Activated CD8-positive, alpha-beta memory T cell treated with anti-CD3 and anti-CD28 coated beads, Interleukin-2, amount 10 ng/mL, durations not matched to agents 7 days and 5 days (primary cell): ENCODE results near the gene TMEM131. TPM values are rescaled to one million over a fixed set of nuclear protein-coding genes. Genes with fewer than 3 reads are reported as not detected.
"Not testable (repeated sequence)": the region's sequence is repeated elsewhere in the genome, so short reads cannot be mapped to it uniquely, and the experiment has no call there.

Experiments used
- ATAC-seq: fragments of 150-1000 bp; cut with Tn5 transposase; one replicate; pipeline ENCODE4 v1.10.0; 2021; ENCODE audit warnings: moderate library complexity
- CTCF ChIA-PET: fragments of 350-600 bp; sonication (Branson Sonifier 250); formaldehyde crosslinking; loops from one replicate; lab custom pipeline; 2021; ENCODE audit warnings: antibody characterized with exemption; lab: Charles Lee
- DNase-seq: peaks from one replicate; pipeline ENCODE4 v3.0.0-alpha.2; 2020
- H3K27ac Mint-ChIP-seq: one replicate; pipeline ENCODE4 v1.8.0; 2021; ENCODE audit warnings: mild to moderate bottlenecking, mixed read lengths
- H3K27me3 Mint-ChIP-seq: one replicate; pipeline ENCODE4 v1.8.0; 2021; ENCODE audit warnings: mixed read lengths
- H3K36me3 Mint-ChIP-seq: one replicate; pipeline ENCODE4 v1.8.0; 2021; ENCODE audit warnings: mild to moderate bottlenecking, mixed read lengths
- H3K4me1 Mint-ChIP-seq: one replicate; pipeline ENCODE4 v1.8.0; 2021; ENCODE audit warnings: mixed read lengths
- H3K4me3 Mint-ChIP-seq: one replicate; pipeline ENCODE4 v1.8.0; 2021; ENCODE audit warnings: mild to moderate bottlenecking, moderate library complexity, mixed read lengths
- H3K9me3 Mint-ChIP-seq: one replicate; pipeline ENCODE4 v1.8.0; 2022; ENCODE audit warnings: low read depth, mixed read lengths
- total RNA-seq, 2 experiments: library from RNA; stranded (reverse); gene quantifications; one replicate each; pipeline ENCODE4 v1.2.3, GENCODE V29; 2021

The TMEM131 gene, protein sequence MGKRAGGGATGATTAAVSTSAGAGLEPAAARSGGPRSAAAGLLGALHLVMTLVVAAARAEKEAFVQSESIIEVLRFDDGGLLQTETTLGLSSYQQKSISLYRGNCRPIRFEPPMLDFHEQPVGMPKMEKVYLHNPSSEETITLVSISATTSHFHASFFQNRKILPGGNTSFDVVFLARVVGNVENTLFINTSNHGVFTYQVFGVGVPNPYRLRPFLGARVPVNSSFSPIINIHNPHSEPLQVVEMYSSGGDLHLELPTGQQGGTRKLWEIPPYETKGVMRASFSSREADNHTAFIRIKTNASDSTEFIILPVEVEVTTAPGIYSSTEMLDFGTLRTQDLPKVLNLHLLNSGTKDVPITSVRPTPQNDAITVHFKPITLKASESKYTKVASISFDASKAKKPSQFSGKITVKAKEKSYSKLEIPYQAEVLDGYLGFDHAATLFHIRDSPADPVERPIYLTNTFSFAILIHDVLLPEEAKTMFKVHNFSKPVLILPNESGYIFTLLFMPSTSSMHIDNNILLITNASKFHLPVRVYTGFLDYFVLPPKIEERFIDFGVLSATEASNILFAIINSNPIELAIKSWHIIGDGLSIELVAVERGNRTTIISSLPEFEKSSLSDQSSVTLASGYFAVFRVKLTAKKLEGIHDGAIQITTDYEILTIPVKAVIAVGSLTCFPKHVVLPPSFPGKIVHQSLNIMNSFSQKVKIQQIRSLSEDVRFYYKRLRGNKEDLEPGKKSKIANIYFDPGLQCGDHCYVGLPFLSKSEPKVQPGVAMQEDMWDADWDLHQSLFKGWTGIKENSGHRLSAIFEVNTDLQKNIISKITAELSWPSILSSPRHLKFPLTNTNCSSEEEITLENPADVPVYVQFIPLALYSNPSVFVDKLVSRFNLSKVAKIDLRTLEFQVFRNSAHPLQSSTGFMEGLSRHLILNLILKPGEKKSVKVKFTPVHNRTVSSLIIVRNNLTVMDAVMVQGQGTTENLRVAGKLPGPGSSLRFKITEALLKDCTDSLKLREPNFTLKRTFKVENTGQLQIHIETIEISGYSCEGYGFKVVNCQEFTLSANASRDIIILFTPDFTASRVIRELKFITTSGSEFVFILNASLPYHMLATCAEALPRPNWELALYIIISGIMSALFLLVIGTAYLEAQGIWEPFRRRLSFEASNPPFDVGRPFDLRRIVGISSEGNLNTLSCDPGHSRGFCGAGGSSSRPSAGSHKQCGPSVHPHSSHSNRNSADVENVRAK (N-terminal part only)
- 10 to 100 TPM; 31.2 to 33.4 TPM for total RNA-seq

- ATAC-seq, result peak; percentile 89
- H3K9me3 Mint-ChIP-seq, result no peaks in the 10 kb centered on the region
- DNase-seq, result peak; percentile 96
- peaks cover 31% of the 10 kb centered on the region for H3K4me1 Mint-ChIP-seq
- H3K27ac Mint-ChIP-seq, result peak within 1 kb of the TSS; percentile 94
- H3K4me3 Mint-ChIP-seq, result peak within 1 kb of the TSS; percentile 96
- CTCF ChIA-PET, result no interaction called here
- peaks cover 1% of the 10 kb centered on the region for H3K36me3 Mint-ChIP-seq
- peaks cover under 1% of the 10 kb centered on the region for H3K27me3 Mint-ChIP-seq
These were observed at the start of gene TMEM131 for GRCh38 chr2:97995734-97996624. TMEM131 (minus strand) TSS chr2:97995948; CDS start chr2:97995662, 286 bp downstream.

GRCh38 chr2:98044730-98045129 is 49.0 kb upstream of the TMEM131 start:
- H3K27ac Mint-ChIP-seq, CTCF ChIA-PET, DNase-seq, H3K36me3 Mint-ChIP-seq, H3K4me1 Mint-ChIP-seq, H3K4me3 Mint-ChIP-seq, ATAC-seq, H3K9me3 Mint-ChIP-seq: not testable (repeated sequence)
- peaks cover 14% of the 10 kb centered on the region for H3K27me3 Mint-ChIP-seq

DNA sequence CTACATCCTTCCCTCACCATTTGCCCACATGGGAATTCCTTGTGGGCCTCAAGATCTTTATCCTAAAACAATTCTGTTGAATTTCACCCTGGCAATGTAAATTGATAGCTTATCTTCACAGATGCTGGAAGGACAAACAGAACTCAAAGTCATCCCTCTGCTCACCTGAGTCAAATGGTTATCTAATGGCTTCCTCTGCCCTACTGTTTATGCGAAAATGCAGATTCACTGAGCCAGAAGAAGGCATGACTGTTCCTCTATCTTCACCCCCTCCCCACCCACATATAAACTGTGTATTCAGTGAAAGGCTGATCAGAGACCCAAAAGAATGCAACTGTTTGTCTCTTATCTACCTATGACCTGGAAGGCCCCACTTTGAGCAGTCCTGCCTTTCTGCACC is 47.4 kb upstream of the TMEM131 start:
- Mint-ChIP-seq H3K27me3 (peaks cover 16% of the 10 kb centered on the region), H3K4me3 (no peak overlapping the region), H3K4me1 (no peaks in the 10 kb centered on the region), H3K9me3 (peaks cover 9% of the 10 kb centered on the region), H3K27ac (no peak overlapping the region), H3K36me3 (peaks cover 2% of the 10 kb centered on the region)
- CTCF ChIA-PET, result interaction anchor here (1.3 kb wide), 1 partner anchor 30 kb away, joined by 3 read pairs; no protein-coding TSS in a partner anchor
- no peak for ATAC-seq
- DNase-seq, result no peak

- Mint-ChIP-seq H3K9me3 (peaks cover 8% of the 10 kb centered on the region), H3K4me1 (no peaks in the 10 kb centered on the region), H3K27me3 (peaks cover 18% of the 10 kb centered on the region), H3K27ac (no peak overlapping the region), H3K36me3 (peaks cover 2% of the 10 kb centered on the region), H3K4me3 (no peak overlapping the region)
- no peak for ATAC-seq
- CTCF ChIA-PET, result no interaction called here
- DNase-seq, result no peak
These were observed 44.7 kb upstream of the TMEM131 start for GRCh38 chr2:98040331-98040939.

DNA sequence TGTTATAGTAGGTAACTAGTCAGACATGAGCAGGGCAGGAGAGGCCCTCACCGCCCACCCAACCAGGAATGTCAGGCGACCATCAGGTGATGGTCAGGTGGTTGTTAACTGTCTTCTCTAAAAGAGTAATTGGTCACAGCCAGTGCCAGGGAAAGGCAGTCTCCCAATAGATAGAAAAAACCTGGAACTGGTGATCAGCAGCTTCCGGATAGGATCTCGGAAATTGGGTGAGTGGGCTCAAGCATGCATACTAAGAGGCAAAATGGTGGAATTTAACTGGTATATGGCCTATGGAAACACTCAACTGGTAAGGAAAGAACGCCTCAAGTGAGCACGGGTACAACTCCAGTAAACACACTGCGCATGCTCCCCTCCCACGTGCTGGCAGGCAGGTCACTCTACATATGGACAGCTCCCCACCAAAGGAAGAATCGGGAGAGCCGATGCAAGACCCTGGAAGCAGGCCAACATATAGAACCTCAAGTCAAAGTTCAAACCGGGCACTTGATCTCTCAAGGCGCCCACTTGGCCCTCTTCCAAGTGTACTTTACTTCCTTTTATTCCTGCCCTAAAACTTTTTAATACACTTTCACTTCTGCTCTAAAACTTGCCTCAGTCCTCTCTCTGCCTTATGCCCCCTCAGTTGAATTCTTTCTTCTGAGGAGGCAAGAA is 43.5 kb upstream of the TMEM131 start:
- H3K27me3 Mint-ChIP-seq, result peaks cover 20% of the 10 kb centered on the region
- H3K36me3 Mint-ChIP-seq, result no peaks in the 10 kb centered on the region
- ATAC-seq, result no peak
- no peaks in the 10 kb centered on the region for H3K9me3 Mint-ChIP-seq
- DNase-seq, result no peak
- CTCF ChIA-PET, result no interaction called here
- no peak overlapping the region for H3K27ac Mint-ChIP-seq
- no peak overlapping the region for H3K4me3 Mint-ChIP-seq
- H3K4me1 Mint-ChIP-seq, result no peaks in the 10 kb centered on the region

DNA sequence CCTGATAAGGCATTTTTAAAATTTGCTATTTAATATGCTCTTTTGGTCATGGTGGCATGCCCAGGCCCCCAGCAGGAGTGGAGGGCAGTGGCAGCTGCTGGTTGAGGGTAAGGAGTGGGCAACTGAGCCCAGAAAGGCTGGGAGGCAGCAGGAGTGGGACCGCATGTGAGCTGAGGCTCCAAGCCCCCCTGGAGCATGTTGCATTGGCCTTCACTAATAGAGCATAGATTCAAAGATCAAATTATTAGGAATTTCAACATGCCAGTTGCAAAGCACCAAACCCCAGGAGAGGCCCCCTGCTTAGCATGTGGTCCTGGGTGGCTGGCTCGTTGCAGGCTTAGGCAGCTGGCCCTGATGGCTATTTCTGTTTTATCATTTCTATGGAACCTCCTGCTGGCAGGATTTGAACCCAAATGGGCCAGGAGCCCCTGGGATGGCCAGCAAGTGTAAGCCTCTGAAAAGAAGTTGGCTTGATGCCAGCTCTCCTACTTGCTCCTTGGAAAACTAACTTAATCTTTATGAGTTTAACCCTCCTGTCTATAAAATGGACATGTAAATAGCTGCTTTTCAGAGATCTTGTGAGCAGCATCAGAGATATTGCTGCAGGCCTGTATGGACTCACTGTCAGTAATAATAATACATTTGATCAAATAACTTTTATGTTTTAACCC is 42.1 kb upstream of the TMEM131 start:
- H3K9me3 Mint-ChIP-seq, result no peaks in the 10 kb centered on the region
- CTCF ChIA-PET, result interaction anchor here (1.1 kb wide), 1 partner anchor 12 kb away, joined by 3 read pairs; no protein-coding TSS in a partner anchor
- H3K27ac Mint-ChIP-seq, result no peak overlapping the region
- H3K4me1 Mint-ChIP-seq, result no peaks in the 10 kb centered on the region
- H3K36me3 Mint-ChIP-seq, result no peaks in the 10 kb centered on the region
- ATAC-seq (no peak), DNase-seq (no peak)
- no peak overlapping the region for H3K4me3 Mint-ChIP-seq
- H3K27me3 Mint-ChIP-seq, result peaks cover 16% of the 10 kb centered on the region

GRCh38 chr2:98037206-98037605 is 41.5 kb upstream of the TMEM131 start:
- Mint-ChIP-seq H3K9me3 (no peaks in the 10 kb centered on the region), H3K27ac (no peak overlapping the region), H3K4me3 (no peak overlapping the region), H3K36me3 (no peaks in the 10 kb centered on the region), H3K4me1 (no peaks in the 10 kb centered on the region), H3K27me3 (peaks cover 14% of the 10 kb centered on the region)
- DNase-seq (no peak), ATAC-seq (no peak)
- CTCF ChIA-PET, result interaction anchor here (1.1 kb wide), 1 partner anchor 12 kb away, joined by 3 read pairs; no protein-coding TSS in a partner anchor

DNA sequence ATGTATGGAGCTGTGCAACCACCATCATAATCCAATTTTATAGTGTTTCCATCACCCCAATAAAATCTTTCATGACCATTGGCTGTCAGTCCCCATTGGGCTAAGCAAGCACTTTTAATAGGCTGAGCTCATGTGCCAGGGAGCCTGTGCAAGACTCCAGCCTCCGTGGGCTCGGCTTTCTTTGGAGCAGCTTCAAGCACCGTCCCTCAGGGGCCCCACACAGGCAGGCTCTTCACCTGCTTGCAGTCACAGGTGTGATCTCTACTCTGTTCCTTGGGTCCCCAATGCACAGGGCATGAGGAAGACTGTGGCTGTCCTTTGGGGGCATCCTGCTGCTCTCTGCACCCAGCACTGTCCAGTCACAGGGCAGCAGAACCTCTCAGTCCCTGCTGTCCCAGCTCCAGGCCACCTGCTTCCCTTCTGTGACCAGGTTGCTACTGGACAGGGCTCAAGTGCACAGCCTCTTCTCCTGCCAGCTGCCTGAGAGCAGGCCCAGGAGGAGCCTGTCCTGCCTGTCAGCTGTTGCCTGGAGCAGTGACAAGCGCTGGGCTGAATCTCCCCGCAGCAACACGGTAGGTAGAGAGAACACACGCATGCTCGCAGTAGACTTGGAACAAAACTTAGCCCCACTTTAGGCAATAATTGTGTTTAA is 40.7 kb upstream of the TMEM131 start:
- H3K4me3 Mint-ChIP-seq, result no peak overlapping the region
- no peak overlapping the region for H3K27ac Mint-ChIP-seq

GRCh38 chr2:98034745-98035144 is 39.0 kb upstream of the TMEM131 start:
- no peak for DNase-seq
- Mint-ChIP-seq H3K27me3 (peaks cover 10% of the 10 kb centered on the region), H3K9me3 (no peaks in the 10 kb centered on the region), H3K36me3 (no peaks in the 10 kb centered on the region), H3K27ac (no peak overlapping the region), H3K4me1 (no peaks in the 10 kb centered on the region), H3K4me3 (no peak overlapping the region)
- CTCF ChIA-PET, result no interaction called here
- ATAC-seq, result no peak

More for the DNA sequence above, 40.7 kb upstream of the TMEM131 start:
- H3K9me3 Mint-ChIP-seq, result no peaks in the 10 kb centered on the region
- H3K4me1 Mint-ChIP-seq, result no peaks in the 10 kb centered on the region
- ATAC-seq (no peak), DNase-seq (no peak)
- H3K36me3 Mint-ChIP-seq, result no peaks in the 10 kb centered on the region
- CTCF ChIA-PET, result no interaction called here
- H3K27me3 Mint-ChIP-seq, result peaks cover 10% of the 10 kb centered on the region

GRCh38 chr2:98032086-98032485 is 36.3 kb upstream of the TMEM131 start:
- ATAC-seq, result no peak
- H3K4me3 Mint-ChIP-seq, result no peak overlapping the region
- no peaks in the 10 kb centered on the region for H3K36me3 Mint-ChIP-seq
- CTCF ChIA-PET, result no interaction called here
- peaks cover 15% of the 10 kb centered on the region for H3K4me1 Mint-ChIP-seq
- H3K27me3 Mint-ChIP-seq, result peaks cover 7% of the 10 kb centered on the region
- DNase-seq, result no peak
- no peak overlapping the region for H3K27ac Mint-ChIP-seq
- H3K9me3 Mint-ChIP-seq, result no peaks in the 10 kb centered on the region

DNA sequence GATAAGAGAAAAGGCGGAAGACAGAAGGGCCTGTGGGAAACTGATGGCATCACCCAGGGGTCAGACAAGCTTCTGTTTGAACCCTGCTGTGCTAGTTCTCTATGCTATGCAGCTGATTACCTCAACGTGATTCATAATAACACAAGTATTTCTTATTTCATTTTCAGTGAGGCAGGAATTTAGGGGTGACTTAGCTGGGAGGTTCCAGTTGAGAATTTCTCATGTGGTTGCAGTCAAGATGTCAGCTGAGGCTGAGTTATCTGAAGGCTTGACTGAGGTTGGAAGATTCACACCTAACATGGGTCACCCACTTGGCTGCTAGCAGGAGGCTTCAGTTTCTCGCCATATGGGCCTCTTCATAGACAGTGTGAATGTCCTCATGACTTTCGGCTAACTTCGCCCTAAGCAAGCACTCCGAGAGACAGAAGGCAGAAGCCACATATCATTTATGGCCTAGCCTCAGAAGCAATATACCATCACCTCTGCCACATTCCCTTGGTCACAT is 34.0 kb upstream of the TMEM131 start:
- ATAC-seq, result no peak

More for the DNA sequence above, 34.0 kb upstream of the TMEM131 start:
- Mint-ChIP-seq H3K4me1 (peaks cover 28% of the 10 kb centered on the region), H3K27me3 (peaks cover 12% of the 10 kb centered on the region), H3K27ac (no peak overlapping the region), H3K36me3 (no peaks in the 10 kb centered on the region), H3K4me3 (no peak overlapping the region), H3K9me3 (no peaks in the 10 kb centered on the region)
- peak; percentile 35 for DNase-seq
- CTCF ChIA-PET, result no interaction called here
